BJ (cell line): ENCODE measurements around the gene PPP2R5D. TPM values are rescaled to one million over a fixed set of nuclear protein-coding genes. Genes with fewer than 3 reads are reported as not detected.
A peak's percentile ranks its signal among the peaks of the same experiment; 100 is the strongest.

Experiments
- CTCF ChIA-PET: fragments of 350-600 bp; formaldehyde crosslinking; extraction: SDS; loops from one replicate; lab custom pipeline; 2021; ENCODE audit warnings: antibody characterized with exemption, inconsistent platforms; lab: Yijun Ruan, JAX
- POLR2A ChIA-PET: fragments of 300-600 bp; sonication (Branson Sonifier 250); formaldehyde crosslinking; extraction: SDS; loops from one replicate; lab custom pipeline; 2021; ENCODE audit warnings: antibody characterized with exemption; lab: Charles Lee
- DNase-seq: peaks from one replicate; pipeline ENCODE4 v3.0.0-alpha.2; 2011; ENCODE audit warnings: low read depth
- H3K27me3 ChIP-seq: 2 replicates; pipeline ENCODE4 v1.6.0; 2011; ENCODE audit warnings: low read length; ENCODE audit not compliant: control insufficient read depth, insufficient read depth
- H3K36me3 ChIP-seq: 2 replicates; pipeline ENCODE4 v1.5.1; 2011; ENCODE audit warnings: low read length; ENCODE audit not compliant: control insufficient read depth, insufficient read depth
- H3K4me3 ChIP-seq: 2 replicates; pipeline ENCODE4 v1.5.1; 2011; ENCODE audit warnings: low read depth, mild to moderate bottlenecking, control low read depth, low read length
- CTCF ChIP-seq: IDR thresholded peaks from 2 replicates; pipeline ENCODE4 v1.5.1; 2011; ENCODE audit warnings: low read depth, mild to moderate bottlenecking, control low read depth, inconsistent platforms, low read length, moderate library complexity; ENCODE audit not compliant: insufficient read depth
- polyA plus RNA-seq: library from polyadenylated mRNA; depleted of rRNA; stranded (reverse); fragments of >200 nt; gene quantifications from 2 replicates; pipeline ENCODE4 v1.2.3, GENCODE V29; 2011

Gene PPP2R5D
- polyA plus RNA-seq, 1 experiment = 61.8 TPM

- POLR2A ChIA-PET = no interaction called here
- no peak for DNase-seq
- CTCF ChIA-PET = interaction anchor here (1.0 to 3.1 kb wide), 6 partner anchors 8 to 164 kb away, joined by 3 to 14 read pairs (median 3); partner anchors contain the start of gene GNMT
- peak overlapping the region; percentile 72 for H3K4me3 ChIP-seq
- no peaks in the 10 kb centered on the region for H3K36me3 ChIP-seq
- no peak for TF ChIP-seq CTCF
- H3K27me3 ChIP-seq = no peaks in the 10 kb centered on the region
Measured at GRCh38 chr6:42979523-42980177, 4.7 kb upstream of the PPP2R5D start.

DNA sequence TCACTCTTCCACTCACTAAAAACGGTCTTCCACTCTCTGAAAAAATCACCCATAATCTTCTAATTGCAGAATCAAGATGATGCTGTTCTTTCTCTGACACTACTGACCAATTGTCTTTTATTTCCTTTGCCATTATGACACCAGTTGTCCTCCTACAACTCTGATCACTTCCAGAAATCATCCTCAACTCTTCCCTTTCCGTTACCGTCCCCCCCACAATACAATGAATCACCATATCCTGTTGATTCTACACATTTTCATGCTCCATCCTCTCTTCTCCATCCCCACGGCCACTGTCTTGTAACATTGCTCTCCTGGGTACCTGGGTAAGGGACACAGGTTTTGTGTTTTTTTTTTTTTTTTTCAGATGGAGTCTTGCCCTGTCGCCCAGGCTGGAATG is 2.5 kb upstream of the PPP2R5D start:
- TF ChIP-seq CTCF = no peak
- ChIA-PET POLR2A (no interaction called here), CTCF (interaction anchor here (0.6 kb wide), 2 partner anchors 35 to 906 kb away, joined by 3 to 4 read pairs; no protein-coding TSS in a partner anchor)
- DNase-seq = no peak
- no peaks in the 10 kb centered on the region for H3K36me3 ChIP-seq
- no peaks in the 10 kb centered on the region for H3K27me3 ChIP-seq
- H3K4me3 ChIP-seq = no peak overlapping the region

DNA sequence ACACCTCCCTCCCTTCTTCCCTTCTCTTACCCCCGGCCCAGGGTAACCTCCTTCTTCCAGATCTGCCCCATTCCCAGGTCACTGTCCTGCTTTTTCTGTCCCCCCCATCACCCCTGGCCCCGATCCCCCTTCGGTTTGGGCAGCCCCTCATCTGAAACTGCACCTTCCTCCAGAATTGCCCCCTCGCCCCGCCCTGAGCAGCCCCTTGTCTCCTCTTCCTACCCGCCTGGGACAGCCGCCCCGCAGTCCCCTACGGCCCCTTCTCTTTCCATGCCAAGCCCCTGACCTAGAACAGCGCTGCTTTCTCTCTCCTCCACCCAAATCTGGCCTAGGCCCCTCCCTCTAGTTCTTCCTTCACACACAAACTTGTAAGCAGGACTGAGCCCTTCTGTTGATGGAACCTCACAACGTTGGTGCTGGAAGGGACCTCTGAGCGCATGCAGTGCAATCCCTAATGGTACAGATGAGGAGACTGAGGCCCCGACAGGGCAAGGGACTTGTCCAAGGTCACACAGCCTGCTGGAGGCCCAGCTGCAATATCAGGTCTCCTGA is 630 bp downstream of the PPP2R5D start:
- Histone ChIP-seq H3K4me3 (peak overlapping the region; percentile 72), H3K27me3 (no peaks in the 10 kb centered on the region), H3K36me3 (0 out of 2 replicates have a peak, but pooled peaks cover 1% of the 10 kb centered on the region)
- no peak for TF ChIP-seq CTCF
- CTCF ChIA-PET = interaction anchor here (1.6 kb wide), 1 partner anchor 245 kb away, joined by 3 read pairs; no protein-coding TSS in a partner anchor
- DNase-seq = no peak
- POLR2A ChIA-PET = no interaction called here

DNA sequence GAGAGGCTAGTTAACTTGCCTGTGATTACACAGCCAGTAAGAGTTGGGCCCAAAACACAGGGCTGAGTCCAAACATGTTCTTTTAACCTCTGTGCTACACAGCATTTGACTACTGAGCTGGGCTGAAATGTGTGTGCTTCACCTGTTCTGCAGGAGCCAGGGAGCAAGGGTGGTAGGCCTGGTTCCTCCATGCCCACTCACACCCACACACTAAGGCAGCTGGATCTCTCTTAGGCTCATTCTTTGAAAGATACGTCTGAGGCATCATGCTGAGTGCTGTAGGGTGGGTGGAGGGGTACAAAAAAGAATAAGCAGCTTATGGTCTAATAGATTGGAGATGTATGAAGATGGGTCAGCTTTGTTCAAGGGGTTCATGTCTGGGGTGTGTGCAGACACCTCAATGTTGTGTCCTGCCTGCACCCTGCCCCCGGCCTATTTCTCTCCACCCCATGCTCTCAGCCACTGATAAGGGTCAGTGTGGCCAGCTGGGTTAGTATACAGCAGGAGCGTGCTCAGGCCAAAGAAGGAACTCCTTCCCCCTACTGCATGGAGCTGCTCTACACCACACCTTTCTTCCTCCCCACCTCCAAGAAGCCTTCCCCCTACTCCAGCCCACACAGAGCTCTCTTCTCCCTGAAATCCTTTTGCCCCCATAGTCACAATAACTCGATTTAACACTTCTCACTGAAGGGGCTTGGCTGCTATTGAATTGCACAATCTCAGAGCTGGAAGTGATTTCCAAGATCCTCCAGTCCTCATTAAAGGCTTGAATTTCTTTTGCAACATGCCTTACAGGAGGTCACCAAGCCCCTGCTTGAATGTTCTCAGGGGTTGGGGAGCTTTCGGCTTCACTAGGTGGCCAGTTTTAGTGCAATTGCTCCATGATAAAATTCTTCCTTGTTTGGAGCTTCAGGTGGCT is 3.4 kb downstream of the PPP2R5D start:
- H3K4me3 ChIP-seq = no peak overlapping the region
- ChIA-PET POLR2A (interaction anchor here (0.6 kb wide), 1 partner anchor 24 kb away, joined by 3 read pairs; no protein-coding TSS in a partner anchor), CTCF (interaction anchor here (0.9 to 1.3 kb wide), 4 partner anchors 9 to 33 kb away, joined by 3 to 4 read pairs (median 3); partner anchors contain the start of genes PEX6 and RRP36)
- TF ChIP-seq CTCF = no peak
- H3K36me3 ChIP-seq = 0 out of 2 replicates have a peak, but pooled peaks cover 3% of the 10 kb centered on the region
- DNase-seq = no peak
- no peaks in the 10 kb centered on the region for H3K27me3 ChIP-seq
